HG03175 (cell line): ENCODE data around the gene BRME1.

ENCODE experiments used
- ATAC-seq: cut with Tn5 transposase; IDR thresholded peaks from one replicate; pipeline ENCODE4 v1.9.1; 2021; ENCODE audit warnings: mild to moderate bottlenecking, moderate library complexity; ENCODE audit not compliant: unreplicated experiment

Gene BRME1

DNA sequence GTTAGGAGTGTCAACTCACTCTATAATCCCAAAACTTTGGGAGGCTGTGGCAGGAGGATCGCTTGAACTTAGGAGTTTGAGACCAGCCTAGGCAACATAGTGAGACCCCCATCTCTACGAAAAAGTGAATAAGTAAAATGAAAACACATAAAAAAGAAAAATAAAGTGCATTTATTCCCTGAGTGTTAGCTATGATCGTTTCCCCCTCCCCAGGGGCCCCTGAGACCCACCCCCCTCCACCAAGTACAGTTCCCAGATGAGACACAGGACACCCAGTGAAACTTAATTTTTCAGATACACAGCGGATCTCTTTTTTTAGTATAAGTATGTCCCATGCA is 57.6 kb downstream of the BRME1 start:
- no peak for ATAC-seq

DNA sequence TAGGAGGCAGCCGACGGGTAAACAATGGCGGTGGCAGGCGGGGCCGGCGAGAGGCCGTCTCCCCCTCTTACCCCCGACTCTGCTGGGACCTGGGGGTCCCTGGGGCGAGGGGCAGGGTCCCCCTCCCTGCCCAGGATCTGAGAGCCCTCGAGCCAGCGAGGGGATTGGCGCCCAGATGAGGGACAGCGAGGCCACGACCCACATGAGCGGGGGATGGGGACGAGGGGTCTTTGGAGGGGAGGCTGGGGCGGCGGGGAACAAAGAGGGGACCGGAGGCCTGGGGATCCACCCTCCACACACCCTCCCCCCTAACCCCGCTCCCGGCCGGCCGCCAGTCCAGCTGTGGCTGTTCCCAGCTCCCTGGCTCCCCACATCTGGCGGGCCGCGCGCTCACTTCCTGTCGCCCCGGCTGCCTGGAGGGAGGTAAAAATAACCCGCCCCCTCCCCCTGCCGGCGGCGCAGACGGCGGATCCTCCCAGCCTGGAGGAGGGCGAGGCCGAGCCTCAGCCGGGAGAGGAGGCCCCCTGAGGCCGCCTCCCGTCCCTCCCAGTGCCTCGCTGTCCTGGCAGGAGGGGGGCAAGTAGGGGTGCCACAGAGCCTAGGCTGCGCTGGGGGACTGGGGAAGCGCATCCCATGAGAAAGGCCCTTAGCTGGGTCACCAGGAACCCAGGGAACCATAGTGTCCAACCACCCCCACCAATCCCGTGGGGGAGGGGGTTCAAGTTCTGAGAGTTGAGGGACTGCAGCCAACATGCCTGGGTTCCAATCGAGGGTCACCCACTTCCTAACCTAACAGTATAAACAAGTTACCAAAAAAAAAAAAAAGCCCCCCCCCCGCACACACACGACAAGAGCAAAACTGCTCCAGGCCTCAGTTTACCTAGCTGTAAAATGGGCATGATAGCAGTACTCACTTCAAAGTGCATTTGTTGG is 58.2 kb downstream of the BRME1 start:
- no peak for ATAC-seq

DNA sequence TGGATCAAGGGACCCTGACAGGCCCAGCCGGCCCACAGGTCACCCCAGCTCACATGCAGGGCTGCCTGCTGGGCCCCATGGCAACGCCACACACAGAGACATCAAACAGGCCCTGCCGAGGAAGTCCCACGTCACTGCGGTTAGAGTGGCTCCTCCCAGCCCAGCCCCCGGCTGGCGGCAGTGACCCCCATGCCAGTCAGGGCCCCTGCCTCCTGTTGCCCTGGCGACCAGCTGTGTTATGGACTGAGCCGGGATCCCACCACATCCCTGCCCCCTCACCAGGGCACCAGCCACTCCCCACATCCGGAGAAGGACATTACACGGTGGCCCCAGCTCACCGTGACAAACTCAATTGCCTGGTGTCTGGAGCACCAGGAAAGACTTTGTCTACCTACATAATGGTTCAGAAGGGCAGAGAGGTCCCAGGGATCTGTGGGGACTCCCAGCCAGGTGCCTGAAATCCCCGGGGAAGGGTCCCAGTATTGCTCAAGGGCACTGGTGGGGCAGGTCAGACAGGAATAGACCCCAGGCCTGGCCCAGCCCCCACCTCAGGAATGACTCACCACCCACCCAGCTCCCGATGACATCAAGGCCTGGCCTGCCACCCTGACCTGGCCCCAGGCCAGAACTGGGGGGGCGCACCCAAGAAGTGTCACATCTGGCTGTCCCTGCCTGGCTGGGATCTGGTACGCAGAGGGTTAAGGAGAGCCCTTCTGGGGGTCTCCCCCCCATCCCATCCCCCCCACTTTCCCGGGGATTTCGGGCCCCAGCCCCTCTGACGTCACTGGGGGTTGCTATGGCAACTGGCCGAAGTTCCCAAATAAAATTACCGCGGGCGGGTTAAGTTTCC is 59.1 kb downstream of the BRME1 start:
- ATAC-seq = peak; percentile 61

DNA sequence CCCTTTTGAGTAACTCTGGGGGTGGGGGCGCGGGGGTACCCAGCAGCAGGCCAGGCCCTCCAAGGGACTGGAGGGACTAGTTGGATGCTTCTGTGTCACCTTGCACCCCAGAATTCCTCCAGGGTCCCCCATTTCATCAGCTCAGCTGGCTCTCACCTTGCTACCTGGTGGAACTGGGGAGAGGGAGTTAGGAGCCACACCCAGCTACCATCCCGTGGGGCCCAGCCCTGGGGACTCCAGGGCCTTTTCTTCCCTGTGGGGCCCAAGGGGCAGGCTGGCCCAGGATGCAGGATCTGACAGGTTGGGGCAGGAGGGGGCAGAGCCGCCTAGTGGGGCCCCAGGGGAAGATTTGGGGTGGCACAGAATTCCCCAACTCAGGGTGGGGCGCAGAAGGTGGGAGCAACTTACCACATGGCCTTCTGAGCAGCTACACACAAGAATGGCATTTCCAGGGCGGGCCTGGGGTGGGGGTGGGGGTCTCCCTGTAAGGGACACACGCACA is 61.7 kb downstream of the BRME1 start:
- ATAC-seq = no peak

DNA sequence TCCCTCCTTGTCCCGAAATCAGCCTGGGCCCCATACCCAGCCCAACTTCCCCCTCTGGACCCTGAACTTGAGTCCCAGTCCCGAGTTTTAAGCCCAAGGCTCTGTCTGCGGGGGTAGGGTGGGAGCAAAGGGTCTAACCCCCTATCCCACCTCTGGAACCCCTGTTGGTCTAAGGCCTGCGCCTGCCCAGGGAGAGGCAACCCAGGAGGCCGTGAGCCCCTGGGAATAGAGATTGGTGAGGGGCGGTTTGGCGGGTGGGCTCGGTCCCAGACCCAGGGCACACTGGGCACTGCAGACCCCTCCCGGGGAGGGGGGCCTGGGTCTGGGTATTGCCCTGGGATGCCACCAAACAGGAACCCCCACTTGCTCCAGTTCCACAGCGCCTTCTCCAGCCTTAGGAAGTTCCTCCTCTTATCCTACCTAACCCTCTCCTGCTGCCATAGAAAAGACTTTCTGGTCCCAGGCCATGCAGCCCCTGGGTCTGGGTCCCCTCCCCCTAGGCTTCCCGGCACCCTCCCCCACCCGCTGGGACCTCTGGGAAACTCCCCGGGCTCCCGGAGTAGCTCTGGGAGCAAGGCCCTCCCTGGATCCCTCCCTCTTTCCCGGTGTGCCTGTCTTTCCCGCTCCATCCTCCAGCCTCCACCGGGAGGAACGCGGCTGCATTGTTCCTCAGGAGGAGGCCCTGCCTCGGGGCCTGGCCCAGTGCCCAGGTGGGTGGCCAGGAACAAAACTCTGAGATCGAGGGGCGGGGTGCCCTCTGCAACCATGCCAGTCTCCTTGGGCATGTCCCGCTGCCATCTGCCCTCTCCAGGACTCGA is 62.6 kb downstream of the BRME1 start:
- ATAC-seq = no peak

DNA sequence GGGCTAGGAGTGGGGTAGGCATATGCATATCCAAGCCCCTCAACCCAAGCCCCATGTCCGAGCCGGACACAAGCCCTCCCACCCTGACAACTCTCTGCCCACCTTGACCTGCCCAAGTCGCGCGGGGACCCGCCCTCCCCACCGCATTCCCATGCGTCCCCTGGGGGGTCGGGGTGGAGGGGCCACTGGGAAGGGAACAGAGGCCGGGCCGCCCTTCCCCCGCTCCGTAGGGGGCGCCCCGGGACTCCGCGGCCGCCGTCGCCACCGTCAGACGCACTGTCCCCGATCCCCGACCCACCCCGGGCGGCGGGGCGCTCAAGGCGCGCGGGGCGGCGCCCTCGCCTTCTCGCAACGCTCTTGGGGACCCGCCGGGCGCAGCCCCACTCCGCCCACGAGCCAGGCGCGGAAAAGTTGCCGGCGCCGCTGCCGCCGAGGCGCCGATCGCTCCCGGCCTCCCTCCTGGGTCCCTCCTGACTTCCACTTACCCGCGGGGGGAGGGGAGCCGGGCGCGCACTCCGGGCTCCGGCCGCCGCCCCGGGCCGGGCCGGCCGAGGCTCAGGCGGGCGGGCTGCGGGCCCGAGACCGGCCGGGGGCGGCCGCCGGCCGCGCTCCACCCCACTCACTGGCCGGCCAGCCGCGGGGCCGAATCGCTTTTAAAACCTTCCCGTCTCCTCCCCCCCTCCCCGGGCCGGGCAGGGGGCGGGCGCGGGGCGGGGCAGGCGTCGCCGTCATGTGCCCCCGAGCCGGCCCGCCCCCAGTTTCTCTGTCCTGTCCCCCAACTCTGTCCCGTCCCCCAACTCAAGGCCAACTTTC is 63.4 kb downstream of the BRME1 start:
- ATAC-seq = no peak

DNA sequence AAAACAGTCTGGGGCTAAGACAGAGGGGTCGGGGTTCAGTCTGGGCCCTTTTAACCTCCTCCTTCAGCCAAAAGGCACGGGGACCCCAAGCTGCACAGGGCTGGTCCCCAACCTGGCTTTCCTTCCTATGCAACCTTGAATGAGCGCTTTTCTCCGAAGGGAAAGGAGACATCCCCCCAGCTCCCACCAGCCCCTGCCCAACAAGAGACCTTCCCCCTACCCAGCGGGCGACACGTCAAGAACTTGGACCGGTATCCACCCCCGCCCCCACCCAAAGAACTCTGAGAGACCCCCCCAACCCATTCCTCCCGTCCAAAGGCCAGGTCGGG is 64.0 kb downstream of the BRME1 start:
- no peak for ATAC-seq

DNA sequence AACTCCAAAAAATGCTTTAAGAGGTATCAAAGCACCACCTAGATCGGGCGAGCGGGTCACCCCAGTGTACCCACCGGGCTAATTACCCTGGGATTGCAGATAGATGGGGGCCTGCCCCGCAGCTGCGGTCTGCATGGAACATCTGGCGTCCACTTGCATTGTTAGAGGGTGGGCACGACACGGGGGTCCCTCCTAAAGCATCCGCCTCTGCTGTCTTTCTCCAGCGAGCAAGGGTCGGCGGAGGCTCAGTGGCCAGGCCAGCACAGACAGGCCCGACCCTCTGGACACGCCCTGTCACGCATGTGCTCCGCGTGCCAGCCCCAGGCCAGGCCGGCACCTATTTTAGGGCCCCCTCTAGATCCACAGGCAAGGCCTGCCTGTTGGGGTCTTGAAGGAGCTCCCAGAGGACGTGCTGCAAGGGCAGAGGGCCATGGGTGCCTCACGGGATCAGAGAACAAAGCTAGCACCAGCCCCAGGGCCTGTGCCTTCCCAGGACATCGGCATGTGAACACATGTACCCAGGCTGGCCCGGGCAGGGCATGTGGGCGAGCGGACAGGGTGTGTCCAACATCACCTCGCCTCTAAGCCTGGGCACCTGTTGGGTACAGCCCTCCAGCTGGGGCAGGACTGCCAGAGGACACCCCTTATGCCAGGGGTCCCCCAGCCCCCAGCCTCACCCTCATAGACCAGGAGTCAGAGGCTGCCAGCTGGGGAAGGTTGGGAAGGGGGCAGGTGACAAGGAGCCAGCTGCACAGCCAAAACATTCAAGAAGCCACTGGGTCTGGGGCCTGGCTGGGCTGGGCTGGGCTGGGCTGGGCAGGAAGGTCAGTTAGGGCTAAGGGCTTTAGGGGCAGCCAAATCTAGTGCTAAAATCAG is 64.6 kb downstream of the BRME1 start:
- ATAC-seq = no peak

DNA sequence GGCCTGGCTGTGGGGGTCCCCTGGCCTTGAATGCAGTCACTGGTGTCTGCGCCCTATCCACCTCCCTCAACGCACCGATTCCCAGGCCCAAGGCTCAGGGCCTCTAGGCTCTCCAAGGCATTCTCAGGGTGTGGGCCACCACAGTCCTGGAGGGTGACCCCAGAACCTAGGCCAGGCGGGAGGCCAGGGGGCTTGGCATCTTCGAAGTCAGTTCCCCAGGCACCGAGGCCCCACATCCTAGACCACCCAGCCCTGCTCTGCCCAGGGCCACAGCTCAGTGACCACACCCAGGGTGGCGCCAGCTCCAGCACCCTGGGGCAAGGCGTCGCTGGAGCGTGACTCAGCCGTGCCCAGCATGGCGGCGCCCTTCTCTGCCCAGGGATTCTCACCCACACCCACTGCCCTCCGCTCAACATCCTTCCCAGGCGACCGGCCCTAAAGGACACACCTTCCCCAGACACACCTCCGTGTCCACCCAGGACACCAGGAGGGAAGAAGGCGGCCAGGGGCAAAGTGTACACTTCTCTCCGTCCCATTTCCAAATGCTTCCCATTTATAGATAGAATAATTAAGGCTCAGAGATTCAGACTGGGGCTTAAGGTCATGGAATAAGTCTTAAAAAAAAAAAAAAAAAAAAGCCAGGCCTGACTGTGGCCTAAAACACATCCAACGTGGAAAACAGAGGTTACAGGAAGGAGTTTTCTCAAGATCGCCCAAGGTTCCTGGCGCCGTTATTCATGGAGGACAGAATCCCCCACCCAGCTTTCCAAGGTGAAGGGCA is 65.4 kb downstream of the BRME1 start:
- no peak for ATAC-seq

DNA sequence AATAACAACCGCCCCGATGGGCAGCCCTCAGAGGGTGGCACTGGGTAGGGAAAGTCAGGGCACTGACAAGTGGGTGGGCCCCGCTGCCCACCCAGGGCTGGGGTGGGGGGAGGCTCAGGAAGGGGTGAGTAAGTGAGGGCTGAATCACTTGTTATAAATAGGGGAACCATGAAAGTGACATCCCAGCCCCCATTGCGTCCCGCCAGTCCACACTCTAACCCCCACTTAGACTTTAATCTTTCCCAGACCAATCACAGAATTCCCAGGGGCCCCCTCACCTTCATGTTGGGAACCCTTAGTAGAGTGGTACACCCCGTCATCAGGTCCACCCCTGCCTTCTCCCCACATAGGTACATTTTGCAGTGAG is 66.0 kb downstream of the BRME1 start:
- ATAC-seq = no peak

DNA sequence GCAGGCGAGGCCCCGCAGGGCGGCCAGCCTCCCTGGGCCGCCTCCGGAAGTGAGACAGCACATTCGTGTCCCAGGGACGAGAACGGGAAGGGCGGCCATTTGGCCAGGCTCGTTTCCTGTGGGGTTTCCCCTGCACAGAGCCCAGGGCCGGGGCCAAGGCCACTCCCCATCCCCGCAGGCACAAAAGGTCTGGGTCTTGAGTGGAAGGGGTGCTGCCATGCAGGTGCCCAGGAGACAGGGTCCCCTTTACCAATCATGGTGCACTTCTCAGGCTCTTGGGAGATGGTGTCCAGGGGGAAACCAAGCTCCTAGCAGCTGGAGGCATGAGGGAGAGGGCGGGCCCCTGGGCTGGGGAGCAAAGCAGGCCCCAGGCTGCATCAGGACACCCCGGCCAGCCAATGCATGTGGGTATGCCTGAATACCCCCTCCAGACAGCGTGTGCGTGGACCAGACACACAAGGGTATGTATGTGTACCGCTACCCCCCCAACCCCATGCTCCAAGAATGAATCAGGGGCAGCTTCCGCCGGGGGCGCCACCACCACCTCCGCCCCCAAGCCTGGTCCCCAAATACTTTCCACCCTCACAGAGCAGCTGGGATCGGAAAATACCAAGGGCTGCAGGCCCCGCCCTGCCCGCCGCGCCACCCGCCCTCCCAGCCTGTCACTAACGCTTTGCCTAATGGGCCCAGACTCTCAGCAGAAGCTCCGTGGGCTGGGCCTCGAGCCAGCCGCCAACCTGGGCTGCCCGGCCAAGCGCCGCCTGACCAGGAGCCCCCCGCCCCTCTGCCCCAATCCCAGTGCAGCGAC is 66.6 kb downstream of the BRME1 start:
- peak; percentile 36 for ATAC-seq

DNA sequence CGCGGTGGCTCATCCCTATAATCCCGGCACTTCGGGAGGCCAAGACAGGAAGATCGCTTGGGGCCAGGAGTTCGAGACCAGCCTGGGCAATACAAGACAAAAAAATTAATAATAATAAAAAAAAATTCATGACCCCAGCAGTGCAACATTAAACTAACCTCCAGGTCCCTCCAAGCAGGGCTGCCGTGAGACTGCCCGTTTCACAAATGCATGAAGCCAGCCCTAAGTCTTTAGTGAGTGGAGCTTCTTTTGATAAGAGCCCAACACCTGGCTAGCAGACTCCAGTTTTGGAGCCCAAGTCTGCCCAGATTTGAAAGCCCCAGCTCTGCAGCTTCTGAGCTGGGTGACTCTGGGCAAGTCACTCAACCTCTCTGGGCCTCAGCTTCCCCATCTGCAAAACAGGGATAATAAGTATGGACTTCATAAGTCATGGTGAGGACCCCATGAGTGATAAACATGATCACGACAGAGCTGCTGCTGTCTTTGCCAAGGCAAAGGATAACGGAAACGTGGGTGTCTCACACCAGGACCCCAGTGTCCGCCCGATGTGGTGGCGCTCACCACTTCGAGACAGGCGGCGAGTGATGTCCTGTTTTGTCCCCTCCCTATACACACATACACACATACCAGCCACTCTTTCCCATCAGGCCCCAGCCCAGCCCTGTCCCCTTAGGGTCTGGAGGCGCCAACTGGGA is 67.3 kb downstream of the BRME1 start:
- no peak for ATAC-seq

DNA sequence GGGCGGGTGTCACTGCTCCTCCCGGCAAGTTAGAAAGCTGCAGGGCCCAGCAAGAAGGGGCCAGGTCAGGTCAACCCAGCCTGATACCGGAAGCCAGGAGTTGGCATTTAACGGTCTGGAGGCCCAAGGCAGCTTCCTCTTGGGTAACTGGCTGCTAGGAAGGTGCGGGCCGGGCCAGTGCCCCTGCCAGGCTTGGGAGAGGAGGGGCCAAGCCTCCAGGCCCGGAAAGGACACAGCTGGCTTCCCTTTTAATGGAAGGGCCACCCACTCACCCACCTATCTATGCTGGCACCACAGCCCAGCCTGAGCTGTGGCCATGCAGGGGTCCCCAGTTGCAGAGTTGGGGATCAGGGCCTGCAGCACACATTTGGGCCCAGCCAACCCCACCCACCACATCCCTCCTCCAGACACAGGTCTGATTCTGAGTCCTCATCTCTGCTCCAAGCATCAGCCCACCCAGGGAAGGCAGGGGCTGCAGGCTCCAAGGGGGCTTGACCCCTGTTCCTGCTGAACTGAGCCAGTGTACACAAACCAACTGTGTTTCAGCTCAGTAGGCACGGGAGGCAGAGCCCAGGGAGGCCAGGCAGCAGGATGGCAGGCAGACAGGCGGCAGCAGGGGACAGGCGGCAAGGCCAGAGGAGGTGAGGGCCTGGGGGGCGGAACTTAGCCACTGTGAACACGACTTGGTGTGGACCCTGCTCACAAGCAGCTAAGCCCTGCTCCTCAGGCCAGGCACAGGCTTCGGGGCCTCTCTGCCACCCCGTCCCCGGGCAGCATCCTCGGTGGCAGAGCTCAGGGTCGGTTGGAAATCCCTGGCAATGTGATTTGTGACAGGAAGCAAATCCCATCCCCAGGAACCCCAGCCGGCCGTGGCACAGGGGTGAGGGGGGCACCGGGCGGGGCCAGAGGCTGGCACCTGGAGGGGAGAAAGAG is 69.9 kb downstream of the BRME1 start:
- no peak for ATAC-seq

DNA sequence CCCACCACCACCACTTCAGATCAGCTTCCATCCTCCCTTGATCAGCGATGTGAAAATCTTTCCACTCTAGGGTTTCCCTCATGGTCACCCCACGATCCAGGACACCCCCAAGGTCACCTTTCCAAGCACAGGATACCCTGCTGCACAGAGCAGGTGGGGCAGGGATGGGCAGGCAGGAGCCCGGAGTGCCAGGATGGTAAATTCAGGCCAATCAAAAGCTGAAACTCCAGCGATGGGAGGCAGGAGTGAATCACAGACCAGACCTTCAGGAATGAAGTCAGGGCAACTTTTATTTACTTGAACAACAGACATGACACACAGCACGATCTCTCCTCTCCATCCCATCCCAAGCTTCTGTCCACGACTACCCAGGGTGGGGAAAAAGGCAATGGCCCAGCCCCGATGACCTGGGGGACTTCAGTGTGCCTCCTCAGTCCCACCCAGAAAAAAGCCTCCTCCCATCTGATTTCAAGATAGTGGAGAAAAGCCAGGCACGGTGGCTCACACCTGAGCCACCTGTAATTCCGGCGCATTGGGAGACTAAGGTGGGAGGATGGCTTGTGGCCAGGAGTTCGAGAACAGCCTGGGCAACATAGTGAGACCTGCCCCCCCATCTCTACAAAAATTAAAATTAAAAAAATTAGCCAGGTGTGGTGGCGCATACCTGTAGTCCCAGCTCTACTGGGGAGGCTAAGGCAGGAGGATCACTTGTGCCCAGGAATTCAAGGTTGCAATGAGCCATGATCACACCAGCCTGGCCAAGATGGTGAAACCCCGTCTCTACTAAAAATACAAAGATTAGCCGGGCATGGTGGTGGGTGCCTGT is 71.5 kb downstream of the BRME1 start:
- no peak for ATAC-seq
